SK-N-SH (cell line): ENCODE results near the gene UNC5B.

Experiments used
- EP300 ChIP-seq, 2 experiments: IDR thresholded peaks; 2 replicates each; pipeline versions ENCODE4 v1.4.0 to v1.6.1; 2012; ENCODE audit warnings: borderline replicate concordance in 1 of 2, low read depth in 1 of 2, low read length in 1 of 2
- FOXM1 ChIP-seq: IDR thresholded peaks from 2 replicates; pipeline ENCODE4 v1.4.0; 2012; ENCODE audit warnings: low read depth, mild to moderate bottlenecking
- MXI1 ChIP-seq: IDR thresholded peaks from 2 replicates; pipeline ENCODE4 v1.6.1; 2012; ENCODE audit warnings: mild to moderate bottlenecking, low read depth, low read length, improper control_type of control experiment
- NRF1 ChIP-seq: IDR thresholded peaks from 2 replicates; pipeline ENCODE4 v1.6.1; 2012; ENCODE audit warnings: low read depth, mild to moderate bottlenecking, low read length
- POLR2AphosphoS5 ChIP-seq: IDR thresholded peaks from 2 replicates; pipeline ENCODE4 v1.6.1; 2012; ENCODE audit warnings: low read depth, low read length
- TEAD4 ChIP-seq: IDR thresholded peaks from 2 replicates; pipeline ENCODE4 v1.4.0; 2012; ENCODE audit warnings: mild to moderate bottlenecking, borderline replicate concordance; ENCODE audit not compliant: insufficient read depth
- YY1 ChIP-seq: IDR thresholded peaks from 2 replicates; pipeline ENCODE4 v1.4.0; 2012; ENCODE audit warnings: low read depth, mild to moderate bottlenecking
- TF ChIP-seq, protein P1 (sequence below): fragments of 200-600 bp; sonication (generic); IDR thresholded peaks from 2 replicates; pipeline ENCODE4 v1.6.1; 2017; ENCODE audit warnings: antibody characterized with exemption, mild to moderate bottlenecking, moderate library complexity
- TF ChIP-seq, protein P2 (sequence below): IDR thresholded peaks from 2 replicates; pipeline ENCODE4 v1.6.1; 2012; ENCODE audit warnings: mild to moderate bottlenecking, low read depth, low read length, moderate library complexity

DNA sequence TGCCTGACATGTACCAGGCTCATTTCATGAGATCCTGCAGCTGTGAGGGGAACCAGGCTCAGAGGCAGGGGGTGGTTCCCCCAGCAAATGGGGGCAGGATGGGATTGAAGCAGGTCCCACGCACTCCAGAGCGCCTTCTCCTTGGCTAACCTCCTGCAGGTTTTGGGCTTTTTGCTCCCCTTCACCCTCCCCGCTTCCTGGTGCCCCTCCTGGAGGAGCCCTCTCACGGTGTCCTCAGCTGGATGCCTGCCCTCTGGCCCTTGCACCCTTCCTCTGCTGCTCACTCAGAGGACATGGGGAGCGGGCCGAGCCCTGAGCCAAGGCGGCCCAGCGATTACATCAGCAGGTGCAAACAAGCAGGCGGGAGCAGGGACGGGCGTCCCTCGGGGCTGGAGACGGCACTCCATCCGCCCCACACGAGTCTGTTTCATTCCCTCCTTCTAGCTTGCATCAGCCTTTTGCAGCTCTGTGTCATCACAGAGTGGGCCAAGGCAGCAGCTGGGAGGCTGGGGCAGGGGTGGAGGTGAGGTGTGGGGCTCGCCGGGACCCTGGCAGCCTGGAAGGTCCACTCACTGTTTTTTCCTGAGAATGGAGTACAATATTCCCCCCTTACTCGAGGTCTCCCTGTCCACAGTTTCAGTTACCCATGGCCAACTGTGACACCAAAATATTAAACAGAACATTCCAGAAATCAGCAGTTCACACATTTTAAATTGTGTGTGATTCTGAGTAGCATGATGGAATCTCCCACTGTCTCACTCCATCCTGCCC, 54.0 kb downstream of the UNC5B start:
- TF ChIP-seq, protein P1, sequence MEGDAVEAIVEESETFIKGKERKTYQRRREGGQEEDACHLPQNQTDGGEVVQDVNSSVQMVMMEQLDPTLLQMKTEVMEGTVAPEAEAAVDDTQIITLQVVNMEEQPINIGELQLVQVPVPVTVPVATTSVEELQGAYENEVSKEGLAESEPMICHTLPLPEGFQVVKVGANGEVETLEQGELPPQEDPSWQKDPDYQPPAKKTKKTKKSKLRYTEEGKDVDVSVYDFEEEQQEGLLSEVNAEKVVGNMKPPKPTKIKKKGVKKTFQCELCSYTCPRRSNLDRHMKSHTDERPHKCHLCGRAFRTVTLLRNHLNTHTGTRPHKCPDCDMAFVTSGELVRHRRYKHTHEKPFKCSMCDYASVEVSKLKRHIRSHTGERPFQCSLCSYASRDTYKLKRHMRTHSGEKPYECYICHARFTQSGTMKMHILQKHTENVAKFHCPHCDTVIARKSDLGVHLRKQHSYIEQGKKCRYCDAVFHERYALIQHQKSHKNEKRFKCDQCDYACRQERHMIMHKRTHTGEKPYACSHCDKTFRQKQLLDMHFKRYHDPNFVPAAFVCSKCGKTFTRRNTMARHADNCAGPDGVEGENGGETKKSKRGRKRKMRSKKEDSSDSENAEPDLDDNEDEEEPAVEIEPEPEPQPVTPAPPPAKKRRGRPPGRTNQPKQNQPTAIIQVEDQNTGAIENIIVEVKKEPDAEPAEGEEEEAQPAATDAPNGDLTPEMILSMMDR: no peak
- TF ChIP-seq, protein P2, sequence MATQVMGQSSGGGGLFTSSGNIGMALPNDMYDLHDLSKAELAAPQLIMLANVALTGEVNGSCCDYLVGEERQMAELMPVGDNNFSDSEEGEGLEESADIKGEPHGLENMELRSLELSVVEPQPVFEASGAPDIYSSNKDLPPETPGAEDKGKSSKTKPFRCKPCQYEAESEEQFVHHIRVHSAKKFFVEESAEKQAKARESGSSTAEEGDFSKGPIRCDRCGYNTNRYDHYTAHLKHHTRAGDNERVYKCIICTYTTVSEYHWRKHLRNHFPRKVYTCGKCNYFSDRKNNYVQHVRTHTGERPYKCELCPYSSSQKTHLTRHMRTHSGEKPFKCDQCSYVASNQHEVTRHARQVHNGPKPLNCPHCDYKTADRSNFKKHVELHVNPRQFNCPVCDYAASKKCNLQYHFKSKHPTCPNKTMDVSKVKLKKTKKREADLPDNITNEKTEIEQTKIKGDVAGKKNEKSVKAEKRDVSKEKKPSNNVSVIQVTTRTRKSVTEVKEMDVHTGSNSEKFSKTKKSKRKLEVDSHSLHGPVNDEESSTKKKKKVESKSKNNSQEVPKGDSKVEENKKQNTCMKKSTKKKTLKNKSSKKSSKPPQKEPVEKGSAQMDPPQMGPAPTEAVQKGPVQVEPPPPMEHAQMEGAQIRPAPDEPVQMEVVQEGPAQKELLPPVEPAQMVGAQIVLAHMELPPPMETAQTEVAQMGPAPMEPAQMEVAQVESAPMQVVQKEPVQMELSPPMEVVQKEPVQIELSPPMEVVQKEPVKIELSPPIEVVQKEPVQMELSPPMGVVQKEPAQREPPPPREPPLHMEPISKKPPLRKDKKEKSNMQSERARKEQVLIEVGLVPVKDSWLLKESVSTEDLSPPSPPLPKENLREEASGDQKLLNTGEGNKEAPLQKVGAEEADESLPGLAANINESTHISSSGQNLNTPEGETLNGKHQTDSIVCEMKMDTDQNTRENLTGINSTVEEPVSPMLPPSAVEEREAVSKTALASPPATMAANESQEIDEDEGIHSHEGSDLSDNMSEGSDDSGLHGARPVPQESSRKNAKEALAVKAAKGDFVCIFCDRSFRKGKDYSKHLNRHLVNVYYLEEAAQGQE: no peak
- peak in 1 of 2 experiments; percentile 75; a peak in 2 of 4 replicates for TF ChIP-seq EP300 (IDR thresholded peaks at IDR 0.05; ENCODE audit: borderline replicate concordance in 1 of 2, low read depth in 1 of 2, low read length in 1 of 2)
- no peak for TF ChIP-seq NRF1
- peak; percentile 49; the same call in 1 of the 2 replicates for TF ChIP-seq MXI1
- no peak for TF ChIP-seq TEAD4
- TF ChIP-seq YY1: no peak
- TF ChIP-seq POLR2AphosphoS5: no peak
- TF ChIP-seq FOXM1: no peak
